SJSA1 (cell line): ENCODE data around the gene ARID3A. TPM values are rescaled to one million over a fixed set of nuclear protein-coding genes. Genes with fewer than 3 reads are reported as not detected.
A peak's percentile ranks its signal among the peaks of the same experiment; 100 is the strongest.

ENCODE experiments used
- DNase-seq, 2 experiments: peaks; one replicate each; pipeline ENCODE4 v3.0.0-alpha.2; 2015 to 2020; ENCODE audit warnings: low spot score in 2 of 2, low read depth in 1 of 2
- H3K27ac ChIP-seq: fragments of 250-450 bp; sonication (Bioruptor Pico); 2 replicates; pipeline ENCODE4 v1.5.1; 2020; ENCODE audit warnings: mild to moderate bottlenecking, moderate library complexity
- H3K27me3 ChIP-seq: fragments of 250-450 bp; sonication (Bioruptor Pico); replicated peaks from 2 replicates; pipeline ENCODE4 v1.5.1; 2020; ENCODE audit warnings: mild to moderate bottlenecking, moderate library complexity
- H3K36me3 ChIP-seq: fragments of 250-450 bp; sonication (Bioruptor Pico); 2 replicates; pipeline ENCODE4 v1.5.1; 2020; ENCODE audit warnings: mild to moderate bottlenecking
- H3K4me1 ChIP-seq: fragments of 250-450 bp; sonication (Bioruptor Pico); replicated peaks from 2 replicates; pipeline ENCODE4 v1.6.1; 2021; ENCODE audit warnings: mild to moderate bottlenecking
- H3K4me3 ChIP-seq: fragments of 250-450 bp; sonication (Bioruptor Pico); 2 replicates; pipeline ENCODE4 v1.5.1; 2020; ENCODE audit warnings: mild to moderate bottlenecking
- H3K9me3 ChIP-seq: fragments of 250-450 bp; sonication (Bioruptor Pico); replicated peaks from 2 replicates; pipeline ENCODE4 v1.5.1; 2020; ENCODE audit warnings: mild to moderate bottlenecking
- total RNA-seq: library from RNA; depleted of rRNA; stranded (reverse); fragments of >200 nt; shearing (Covaris generic); gene quantifications from 2 replicates; pipeline ENCODE4 v1.2.3, GENCODE V29; 2014

The ARID3A gene
- total RNA-seq, 1 experiment from 2014 or later, result 8.1 TPM

- peaks cover 23% of the 10 kb centered on the region for H3K4me1 ChIP-seq
- no peak overlapping the region for H3K27ac ChIP-seq
These were observed 10.3 kb downstream of the ARID3A start for GRCh38 chr19:936175-936546.

DNA sequence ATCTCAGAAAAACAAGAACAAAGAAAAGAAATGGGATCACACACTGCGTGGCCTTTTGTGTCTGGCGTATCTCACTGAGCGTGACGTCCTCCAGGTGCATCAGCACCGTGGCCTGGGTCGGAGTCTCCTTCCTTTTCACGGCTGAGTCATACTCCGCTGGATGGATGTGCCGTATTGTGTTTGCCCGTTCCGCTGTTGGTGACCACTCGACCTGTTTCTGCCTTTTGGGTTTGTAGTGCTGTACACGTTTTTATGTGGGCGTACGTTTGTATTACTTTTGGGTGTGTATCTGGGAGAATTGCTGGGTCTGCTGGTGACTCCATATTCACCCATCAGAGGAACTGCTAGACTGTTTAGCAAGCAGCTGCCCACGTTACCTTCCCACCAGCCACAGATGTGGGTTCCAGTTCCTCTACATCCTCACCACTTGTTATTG lies 11.4 kb downstream of the ARID3A start:
- Histone ChIP-seq H3K27me3 (no peaks in the 10 kb centered on the region), H3K4me1 (peaks cover 29% of the 10 kb centered on the region), H3K27ac (no peak overlapping the region), H3K9me3 (no peaks in the 10 kb centered on the region), H3K4me3 (no peak overlapping the region), H3K36me3 (peaks cover 15% of the 10 kb centered on the region)
- no peak for DNase-seq

More at GRCh38 chr19:936175-936546, 10.3 kb downstream of the ARID3A start:
- no peaks in the 10 kb centered on the region for H3K9me3 ChIP-seq
- H3K4me3 ChIP-seq, result no peak overlapping the region
- DNase-seq, result no peak
- H3K27me3 ChIP-seq, result no peaks in the 10 kb centered on the region
- peaks cover 15% of the 10 kb centered on the region for H3K36me3 ChIP-seq

DNA sequence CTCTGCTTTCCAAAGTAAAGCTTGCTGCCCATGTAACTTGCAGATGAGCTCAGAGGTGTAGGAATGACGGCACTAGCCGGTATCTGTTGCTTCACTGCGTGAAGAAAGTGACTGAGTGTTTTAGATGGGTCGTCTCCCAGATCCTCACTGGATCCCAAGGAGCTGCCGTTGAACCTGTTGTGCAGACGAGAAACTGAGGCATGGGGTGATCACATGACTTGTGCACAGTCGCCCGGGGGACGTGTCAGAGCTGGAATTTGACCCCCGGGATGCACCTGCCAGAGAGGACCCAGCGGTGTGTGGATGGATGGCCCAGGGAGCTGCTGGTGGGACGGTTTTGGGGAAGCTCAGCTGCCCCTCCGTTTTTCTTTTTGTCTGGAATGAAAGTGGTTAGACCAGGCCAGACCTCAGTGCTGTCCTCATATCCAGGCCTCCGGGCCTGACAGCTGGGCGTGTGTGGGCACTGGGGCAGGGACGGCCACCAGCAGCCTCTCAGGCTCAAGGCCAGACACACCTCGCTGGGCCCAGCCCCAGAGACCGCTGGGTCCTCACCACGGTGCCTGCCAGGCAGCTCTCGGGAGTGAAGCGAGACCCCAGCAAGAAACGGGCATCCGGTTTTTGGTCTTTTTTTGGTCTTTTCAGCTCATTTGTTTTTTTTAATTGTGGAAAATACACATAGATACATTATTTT lies 12.5 kb downstream of the ARID3A start:
- H3K4me1 ChIP-seq, result peaks cover 18% of the 10 kb centered on the region
- no peak for DNase-seq
- peaks cover 7% of the 10 kb centered on the region for H3K36me3 ChIP-seq
- H3K4me3 ChIP-seq, result no peak overlapping the region
- no peak overlapping the region for H3K27ac ChIP-seq
- no peaks in the 10 kb centered on the region for H3K27me3 ChIP-seq
- H3K9me3 ChIP-seq, result no peaks in the 10 kb centered on the region

DNA sequence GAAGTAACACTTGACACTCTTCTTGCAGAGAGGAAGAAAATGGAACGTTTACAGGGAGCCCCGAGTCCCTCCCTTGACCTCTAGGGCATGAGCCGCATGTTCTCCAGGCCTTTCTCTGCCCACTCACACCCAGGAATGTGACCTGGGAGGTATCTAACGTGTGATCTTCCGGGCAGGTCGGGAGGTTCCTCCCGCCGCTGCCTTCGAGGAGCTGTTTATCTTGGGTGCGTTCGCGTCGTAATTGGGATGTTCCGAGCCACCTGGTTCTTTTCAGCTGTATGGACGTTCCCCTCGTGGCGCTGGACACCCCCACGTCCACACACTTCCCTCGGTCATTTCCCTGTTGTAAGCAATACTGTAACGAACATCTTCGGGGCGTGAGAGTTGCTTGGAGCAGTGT lies 13.6 kb downstream of the ARID3A start:
- no peaks in the 10 kb centered on the region for H3K27me3 ChIP-seq
- DNase-seq, result no peak
- H3K36me3 ChIP-seq, result peaks cover 3% of the 10 kb centered on the region; the same call in 1 of the 2 replicates
- no peak overlapping the region for H3K4me3 ChIP-seq
- H3K4me1 ChIP-seq, result peaks cover 15% of the 10 kb centered on the region
- no peaks in the 10 kb centered on the region for H3K9me3 ChIP-seq
- no peak overlapping the region for H3K27ac ChIP-seq

DNA sequence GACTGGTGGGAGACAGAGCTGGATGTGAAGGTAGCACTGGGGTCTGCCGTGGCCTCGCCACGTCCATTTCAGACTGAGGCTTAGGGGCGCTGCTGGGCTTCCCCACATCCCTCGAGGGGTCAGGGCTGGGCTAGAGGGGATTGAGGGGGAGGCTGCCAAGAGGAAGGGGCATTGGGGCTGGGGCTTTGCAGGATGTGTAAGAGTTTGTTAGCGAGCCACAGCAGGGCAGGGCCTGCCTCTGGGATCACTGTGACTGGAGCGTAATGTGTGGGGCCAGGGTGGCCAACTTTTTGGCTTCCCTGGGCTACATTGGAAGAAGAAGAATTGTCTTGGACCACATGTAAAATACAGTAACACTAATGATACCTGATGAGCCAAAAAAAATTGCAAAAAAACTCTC lies 14.1 kb downstream of the ARID3A start:
- Histone ChIP-seq H3K27ac (no peak overlapping the region), H3K4me3 (no peak overlapping the region), H3K27me3 (no peaks in the 10 kb centered on the region), H3K9me3 (no peaks in the 10 kb centered on the region), H3K36me3 (peaks cover 3% of the 10 kb centered on the region; the same call in 1 of the 2 replicates), H3K4me1 (peaks cover 15% of the 10 kb centered on the region)
- no peak for DNase-seq

DNA sequence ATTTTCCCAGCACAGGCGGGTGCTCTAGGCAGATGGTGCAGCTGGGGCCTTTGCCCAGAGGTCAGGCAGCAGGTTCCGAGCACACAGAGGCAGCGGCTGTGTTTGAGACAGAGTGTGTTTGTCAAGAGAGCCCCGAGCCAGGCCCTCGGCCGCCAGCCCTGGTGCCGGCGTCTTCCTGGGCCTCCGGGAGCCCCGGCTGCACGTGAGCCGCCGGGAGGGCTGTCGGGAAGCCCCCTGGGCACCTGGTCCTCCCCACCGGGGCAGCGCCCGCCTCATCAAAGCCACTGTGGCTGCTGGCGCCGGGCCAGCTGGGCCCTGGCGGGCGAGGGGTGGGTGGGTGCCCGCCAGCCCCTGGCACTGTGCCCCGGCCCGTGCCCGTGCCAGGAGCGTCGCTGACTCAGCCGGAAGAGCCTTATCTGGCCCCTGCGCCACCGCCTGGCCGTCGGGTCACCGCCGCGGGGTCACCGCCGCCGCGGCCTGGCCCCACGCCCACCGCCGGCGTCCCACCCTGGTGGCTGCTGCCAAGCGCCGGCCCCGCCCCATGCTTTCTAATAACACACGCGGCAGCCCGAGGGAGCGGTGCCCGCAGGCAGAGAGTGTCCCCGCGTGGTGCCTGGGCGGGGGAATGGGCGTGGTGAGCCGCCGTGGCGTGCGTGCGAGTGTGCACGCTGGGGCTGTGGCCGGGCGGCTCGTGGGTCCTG lies 14.9 kb downstream of the ARID3A start:
- no peaks in the 10 kb centered on the region for H3K9me3 ChIP-seq
- peaks cover 15% of the 10 kb centered on the region for H3K4me1 ChIP-seq
- DNase-seq, result peak; percentile 68 to 75
- H3K4me3 ChIP-seq, result peak overlapping the region; percentile 23
- H3K27me3 ChIP-seq, result no peaks in the 10 kb centered on the region
- no peak overlapping the region for H3K27ac ChIP-seq
- peaks cover 3% of the 10 kb centered on the region; the same call in 1 of the 2 replicates for H3K36me3 ChIP-seq

- peak overlapping the region; percentile 23 for H3K4me3 ChIP-seq
- DNase-seq, result no peak
- H3K36me3 ChIP-seq, result peaks cover 3% of the 10 kb centered on the region; the same call in 1 of the 2 replicates
- no peaks in the 10 kb centered on the region for H3K9me3 ChIP-seq
- no peak overlapping the region for H3K27ac ChIP-seq
- no peaks in the 10 kb centered on the region for H3K27me3 ChIP-seq
- peaks cover 15% of the 10 kb centered on the region for H3K4me1 ChIP-seq
These were observed 15.7 kb downstream of the ARID3A start for GRCh38 chr19:941292-942132.

DNA sequence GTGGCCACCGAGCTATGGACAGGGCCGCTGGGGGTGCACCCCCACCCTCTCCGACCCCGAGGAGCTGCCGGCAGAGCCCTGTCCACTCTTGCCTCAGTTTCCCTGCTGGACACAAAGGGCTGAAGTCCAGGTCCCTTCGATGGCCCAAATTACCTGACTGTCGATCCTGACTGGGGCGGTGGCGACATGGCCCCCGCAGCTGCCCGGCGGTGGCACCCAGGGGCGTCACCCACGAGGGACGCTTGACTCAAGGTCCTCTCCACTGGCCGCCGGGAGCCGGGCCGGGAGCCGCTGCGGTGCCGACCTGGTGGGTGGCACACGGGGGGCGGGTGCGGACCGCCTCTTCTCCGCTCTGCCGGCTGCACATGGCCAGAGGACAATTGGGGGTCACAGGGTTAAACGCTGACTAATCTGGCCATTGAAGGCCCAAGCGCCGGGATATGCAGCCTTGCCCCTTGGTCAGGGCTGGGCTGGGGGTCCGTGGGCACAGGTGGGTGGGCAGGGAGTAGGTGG lies 16.4 kb downstream of the ARID3A start:
- Histone ChIP-seq H3K9me3 (no peaks in the 10 kb centered on the region), H3K4me1 (peaks cover 15% of the 10 kb centered on the region), H3K4me3 (no peak overlapping the region), H3K27me3 (no peaks in the 10 kb centered on the region), H3K27ac (no peak overlapping the region), H3K36me3 (peaks cover 3% of the 10 kb centered on the region; the same call in 1 of the 2 replicates)
- DNase-seq, result no peak

- DNase-seq, result no peak
- Histone ChIP-seq H3K27me3 (no peaks in the 10 kb centered on the region), H3K9me3 (no peaks in the 10 kb centered on the region), H3K36me3 (peaks cover 3% of the 10 kb centered on the region; the same call in 1 of the 2 replicates), H3K4me3 (no peak overlapping the region), H3K27ac (no peak overlapping the region), H3K4me1 (peaks cover 15% of the 10 kb centered on the region)
These were observed 17.8 kb downstream of the ARID3A start for GRCh38 chr19:943551-944170.

DNA sequence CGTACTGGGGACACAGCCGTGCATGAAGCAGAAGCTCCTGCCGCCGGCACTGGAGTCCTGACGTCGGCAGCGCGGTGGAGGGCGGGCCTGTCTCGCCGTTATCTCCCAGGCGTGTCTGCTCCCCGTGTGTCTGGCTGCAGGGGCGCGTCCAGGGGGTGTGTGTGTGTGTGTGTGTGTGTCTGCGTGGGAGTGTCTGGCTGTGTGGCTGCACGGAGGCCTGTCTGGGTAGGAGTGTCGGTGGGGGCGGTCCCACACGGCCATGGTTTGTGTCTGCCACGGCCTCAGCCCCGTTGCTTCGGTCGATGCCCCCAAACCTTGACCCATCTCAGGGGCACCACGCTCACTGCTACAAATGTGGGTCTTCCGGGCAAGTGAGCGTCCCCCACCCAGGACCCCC lies 18.3 kb downstream of the ARID3A start:
- H3K4me1 ChIP-seq, result peaks cover 15% of the 10 kb centered on the region
- H3K27ac ChIP-seq, result no peak overlapping the region
- no peaks in the 10 kb centered on the region for H3K9me3 ChIP-seq
- no peak overlapping the region for H3K4me3 ChIP-seq
- peaks cover 3% of the 10 kb centered on the region; the same call in 1 of the 2 replicates for H3K36me3 ChIP-seq
- no peaks in the 10 kb centered on the region for H3K27me3 ChIP-seq
- no peak for DNase-seq

- H3K36me3 ChIP-seq, result no peaks in the 10 kb centered on the region; the same call in 1 of the 2 replicates
These were observed 18.9 kb downstream of the ARID3A start for GRCh38 chr19:944663-945241.

GRCh38 chr19:945401-946252 lies 19.8 kb downstream of the ARID3A start:
- Histone ChIP-seq H3K27ac (no peak overlapping the region), H3K4me3 (no peak overlapping the region), H3K36me3 (no peaks in the 10 kb centered on the region; the same call in 1 of the 2 replicates), H3K27me3 (no peaks in the 10 kb centered on the region), H3K9me3 (no peaks in the 10 kb centered on the region), H3K4me1 (peaks cover 11% of the 10 kb centered on the region)
- no peak for DNase-seq

More at GRCh38 chr19:944663-945241, 18.9 kb downstream of the ARID3A start:
- DNase-seq, result no peak
- no peak overlapping the region for H3K4me3 ChIP-seq
- H3K9me3 ChIP-seq, result no peaks in the 10 kb centered on the region
- peaks cover 15% of the 10 kb centered on the region for H3K4me1 ChIP-seq
- no peaks in the 10 kb centered on the region for H3K27me3 ChIP-seq
- no peak overlapping the region for H3K27ac ChIP-seq
